GM21423 (cell line): ENCODE measurements around the gene HERPUD2.
A peak's percentile ranks its signal among the peaks of the same experiment; 100 is the strongest.
"Not testable (repeated sequence)": the region's sequence is repeated elsewhere in the genome, so short reads cannot be mapped to it uniquely, and the experiment has no call there.

Experiments used
- ATAC-seq: cut with Tn5 transposase; IDR thresholded peaks from one replicate; pipeline ENCODE4 v1.9.1; 2021; ENCODE audit warnings: mild to moderate bottlenecking, moderate library complexity; ENCODE audit not compliant: unreplicated experiment

HERPUD2 gene

GRCh38 chr7:35681231-35682029, 13.5 kb downstream of the HERPUD2 start:
- ATAC-seq: peak; percentile 79

GRCh38 chr7:35680403-35681013, 14.4 kb downstream of the HERPUD2 start:
- no peak for ATAC-seq

- no peak for ATAC-seq
Measured at GRCh38 chr7:35677582-35678356, 17.2 kb downstream of the HERPUD2 start.

GRCh38 chr7:35676211-35676610, 18.7 kb downstream of the HERPUD2 start:
- ATAC-seq: no peak

- no peak for ATAC-seq
Measured at GRCh38 chr7:35670856-35671569, 23.9 kb downstream of the HERPUD2 start.

- not testable (repeated sequence) for ATAC-seq
Measured at GRCh38 chr7:35660411-35660810, 34.5 kb downstream of the HERPUD2 start.

GRCh38 chr7:35658606-35659201, 36.2 kb downstream of the HERPUD2 start:
- no peak for ATAC-seq

- ATAC-seq: no peak
Measured at GRCh38 chr7:35657125-35657524, 37.8 kb downstream of the HERPUD2 start.

GRCh38 chr7:35654558-35654957, 40.4 kb downstream of the HERPUD2 start:
- ATAC-seq: not testable (repeated sequence)

- ATAC-seq: no peak
Measured at GRCh38 chr7:35652124-35652523, 42.8 kb downstream of the HERPUD2 start.

GRCh38 chr7:35650751-35651150, 44.2 kb downstream of the HERPUD2 start:
- no peak for ATAC-seq

- ATAC-seq: no peak
Measured at GRCh38 chr7:35649711-35650110, 45.2 kb downstream of the HERPUD2 start.

GRCh38 chr7:35648367-35648766, 46.6 kb downstream of the HERPUD2 start:
- no peak for ATAC-seq

- peak; percentile 39 for ATAC-seq
Measured at GRCh38 chr7:35647171-35647574, 47.8 kb downstream of the HERPUD2 start.

- ATAC-seq: no peak
Measured at GRCh38 chr7:35646289-35647023, 48.5 kb downstream of the HERPUD2 start.

- ATAC-seq: no peak
Measured at GRCh38 chr7:35645691-35646090, 49.2 kb downstream of the HERPUD2 start.

- no peak for ATAC-seq
Measured at GRCh38 chr7:35630024-35630972, 64.6 kb downstream of the HERPUD2 start.

- peak; percentile 67 for ATAC-seq
Measured at GRCh38 chr7:35624299-35625186, 70.4 kb downstream of the HERPUD2 start.
